ENCODE data around the gene FBXW9.
"Not testable (repeated sequence)": the region's sequence is repeated elsewhere in the genome, so short reads cannot be mapped to it uniquely, and the experiment has no call there.

The FBXW9 gene

GRCh38 chr19:12685831-12686230 is 10.6 kb downstream of the FBXW9 start:
- no peak overlapping the region for H3K9ac ChIP-seq (ENCODE audit: low read depth in 1 of 2, low read length in 2 of 2)
- peaks cover 0 to 2% of the 10 kb centered on the region in 2 donors for H3K4me1 ChIP-seq (ENCODE audit: control insufficient read depth in 2 of 2, insufficient read depth in 2 of 2, low read length in 2 of 2)
- H3K27me3 ChIP-seq (ENCODE audit: control insufficient read depth in 2 of 2, insufficient read depth in 2 of 2, low read length in 2 of 2) = no peaks in the 10 kb centered on the region
- H3K9me3 ChIP-seq (ENCODE audit: control insufficient read depth in 2 of 2, low read length in 2 of 2) = no peaks in the 10 kb centered on the region
- H3K4me3 ChIP-seq (ENCODE audit: low read length in 2 of 2) = no peak overlapping the region
- H3K27ac ChIP-seq (ENCODE audit: low read depth in 2 of 2, low read length in 2 of 2) = no peak overlapping the region
- H3K36me3 ChIP-seq (ENCODE audit: control insufficient read depth in 2 of 2, insufficient read depth in 2 of 2, low read length in 2 of 2) = no peaks in the 10 kb centered on the region

- Histone ChIP-seq H3K27ac (ENCODE audit: low read depth in 2 of 2, low read length in 2 of 2) (peak within 1 kb of the TSS; percentile 91 to 98), H3K4me3 (ENCODE audit: low read length in 2 of 2) (peak within 1 kb of the TSS; percentile 87 to 94), H3K9ac (ENCODE audit: low read depth in 1 of 2, low read length in 2 of 2) (peak within 1 kb of the TSS; percentile 89 to 98), H3K36me3 (ENCODE audit: control insufficient read depth in 2 of 2, insufficient read depth in 2 of 2, low read length in 2 of 2) (peaks cover 26 to 30% of the 10 kb centered on the region in 2 donors), H3K27me3 (ENCODE audit: control insufficient read depth in 2 of 2, insufficient read depth in 2 of 2, low read length in 2 of 2) (no peaks in the 10 kb centered on the region), H3K9me3 (ENCODE audit: control insufficient read depth in 2 of 2, low read length in 2 of 2) (no peaks in the 10 kb centered on the region), H3K4me1 (ENCODE audit: control insufficient read depth in 2 of 2, insufficient read depth in 2 of 2, low read length in 2 of 2) (peaks cover 2 to 4% of the 10 kb centered on the region in 2 donors)
These were observed 15.1 kb downstream of the FBXW9 start, which contains the start of gene DHPS for GRCh38 chr19:12681074-12681987. Gene DHPS (minus strand): TSS chr19:12681880. CDS start chr19:12681766, 114 bp downstream.

GRCh38 chr19:12680034-12680433 is 16.4 kb downstream of the FBXW9 start:
- Histone ChIP-seq H3K9ac (ENCODE audit: low read depth in 1 of 2, low read length in 2 of 2) (no peak overlapping the region), H3K4me1 (ENCODE audit: control insufficient read depth in 2 of 2, insufficient read depth in 2 of 2, low read length in 2 of 2) (peaks cover 2 to 4% of the 10 kb centered on the region in 2 donors), H3K36me3 (ENCODE audit: control insufficient read depth in 2 of 2, insufficient read depth in 2 of 2, low read length in 2 of 2) (peaks cover 36 to 43% of the 10 kb centered on the region in 2 donors), H3K27ac (ENCODE audit: low read depth in 2 of 2, low read length in 2 of 2) (no peak overlapping the region), H3K9me3 (ENCODE audit: control insufficient read depth in 2 of 2, low read length in 2 of 2) (no peaks in the 10 kb centered on the region), H3K4me3 (ENCODE audit: low read length in 2 of 2) (no peak overlapping the region), H3K27me3 (ENCODE audit: control insufficient read depth in 2 of 2, insufficient read depth in 2 of 2, low read length in 2 of 2) (no peaks in the 10 kb centered on the region)

GRCh38 chr19:12678039-12678438 is 18.4 kb downstream of the FBXW9 start:
- not testable (repeated sequence) for H3K9ac ChIP-seq (ENCODE audit: low read depth in 1 of 2, low read length in 2 of 2); H3K4me1 ChIP-seq (ENCODE audit: control insufficient read depth in 2 of 2, insufficient read depth in 2 of 2, low read length in 2 of 2); H3K9me3 ChIP-seq (ENCODE audit: control insufficient read depth in 2 of 2, low read length in 2 of 2); H3K27ac ChIP-seq (ENCODE audit: low read depth in 2 of 2, low read length in 2 of 2); H3K4me3 ChIP-seq (ENCODE audit: low read length in 2 of 2); H3K27me3 ChIP-seq (ENCODE audit: control insufficient read depth in 2 of 2, insufficient read depth in 2 of 2, low read length in 2 of 2)
- peaks cover 46 to 55% of the 10 kb centered on the region in 2 donors for H3K36me3 ChIP-seq (ENCODE audit: control insufficient read depth in 2 of 2, insufficient read depth in 2 of 2, low read length in 2 of 2)

- Histone ChIP-seq H3K9ac (ENCODE audit: low read depth in 1 of 2, low read length in 2 of 2) (no peak overlapping the region), H3K4me1 (ENCODE audit: control insufficient read depth in 2 of 2, insufficient read depth in 2 of 2, low read length in 2 of 2) (peaks cover 2 to 4% of the 10 kb centered on the region in 2 donors), H3K27me3 (ENCODE audit: control insufficient read depth in 2 of 2, insufficient read depth in 2 of 2, low read length in 2 of 2) (no peaks in the 10 kb centered on the region), H3K9me3 (ENCODE audit: control insufficient read depth in 2 of 2, low read length in 2 of 2) (no peaks in the 10 kb centered on the region), H3K4me3 (ENCODE audit: low read length in 2 of 2) (no peak overlapping the region), H3K27ac (ENCODE audit: low read depth in 2 of 2, low read length in 2 of 2) (no peak overlapping the region), H3K36me3 (ENCODE audit: control insufficient read depth in 2 of 2, insufficient read depth in 2 of 2, low read length in 2 of 2) (peaks cover 53 to 60% of the 10 kb centered on the region in 2 donors)
These were observed 19.5 kb downstream of the FBXW9 start for GRCh38 chr19:12676928-12677327.

GRCh38 chr19:12676384-12676792 is 20.0 kb downstream of the FBXW9 start:
- H3K27me3 ChIP-seq (ENCODE audit: control insufficient read depth in 2 of 2, insufficient read depth in 2 of 2, low read length in 2 of 2) = no peaks in the 10 kb centered on the region

GRCh38 chr19:12675940-12676339 is 20.5 kb downstream of the FBXW9 start:
- peaks cover 53 to 60% of the 10 kb centered on the region in 2 donors for H3K36me3 ChIP-seq (ENCODE audit: control insufficient read depth in 2 of 2, insufficient read depth in 2 of 2, low read length in 2 of 2)
- no peak overlapping the region for H3K4me3 ChIP-seq (ENCODE audit: low read length in 2 of 2)
- H3K9me3 ChIP-seq (ENCODE audit: control insufficient read depth in 2 of 2, low read length in 2 of 2) = no peaks in the 10 kb centered on the region
- H3K4me1 ChIP-seq (ENCODE audit: control insufficient read depth in 2 of 2, insufficient read depth in 2 of 2, low read length in 2 of 2) = peaks cover 2 to 4% of the 10 kb centered on the region in 2 donors
- H3K27ac ChIP-seq (ENCODE audit: low read depth in 2 of 2, low read length in 2 of 2) = no peak overlapping the region
- no peak overlapping the region for H3K9ac ChIP-seq (ENCODE audit: low read depth in 1 of 2, low read length in 2 of 2)
- H3K27me3 ChIP-seq (ENCODE audit: control insufficient read depth in 2 of 2, insufficient read depth in 2 of 2, low read length in 2 of 2) = no peaks in the 10 kb centered on the region

More at GRCh38 chr19:12676384-12676792, 20.0 kb downstream of the FBXW9 start:
- H3K4me1 ChIP-seq (ENCODE audit: control insufficient read depth in 2 of 2, insufficient read depth in 2 of 2, low read length in 2 of 2) = peaks cover 2 to 4% of the 10 kb centered on the region in 2 donors
- peak overlapping the region in 1 of 2 donors; percentile 6 for H3K27ac ChIP-seq (ENCODE audit: low read depth in 2 of 2, low read length in 2 of 2)
- no peak overlapping the region for H3K9ac ChIP-seq (ENCODE audit: low read depth in 1 of 2, low read length in 2 of 2)
- H3K4me3 ChIP-seq (ENCODE audit: low read length in 2 of 2) = no peak overlapping the region
- peaks cover 53 to 60% of the 10 kb centered on the region in 2 donors for H3K36me3 ChIP-seq (ENCODE audit: control insufficient read depth in 2 of 2, insufficient read depth in 2 of 2, low read length in 2 of 2)
- no peaks in the 10 kb centered on the region for H3K9me3 ChIP-seq (ENCODE audit: control insufficient read depth in 2 of 2, low read length in 2 of 2)

- no peaks in the 10 kb centered on the region for H3K9me3 ChIP-seq (ENCODE audit: control insufficient read depth in 2 of 2, low read length in 2 of 2)
- peaks cover 53 to 60% of the 10 kb centered on the region in 2 donors for H3K36me3 ChIP-seq (ENCODE audit: control insufficient read depth in 2 of 2, insufficient read depth in 2 of 2, low read length in 2 of 2)
- peaks cover 3 to 5% of the 10 kb centered on the region in 2 donors for H3K4me1 ChIP-seq (ENCODE audit: control insufficient read depth in 2 of 2, insufficient read depth in 2 of 2, low read length in 2 of 2)
- no peak overlapping the region for H3K9ac ChIP-seq (ENCODE audit: low read depth in 1 of 2, low read length in 2 of 2)
- no peak overlapping the region for H3K4me3 ChIP-seq (ENCODE audit: low read length in 2 of 2)
- no peaks in the 10 kb centered on the region for H3K27me3 ChIP-seq (ENCODE audit: control insufficient read depth in 2 of 2, insufficient read depth in 2 of 2, low read length in 2 of 2)
- no peak overlapping the region for H3K27ac ChIP-seq (ENCODE audit: low read depth in 2 of 2, low read length in 2 of 2)
These were observed 21.0 kb downstream of the FBXW9 start for GRCh38 chr19:12675399-12675798.

GRCh38 chr19:12672744-12673143 is 23.7 kb downstream of the FBXW9 start:
- Histone ChIP-seq H3K27ac (ENCODE audit: low read depth in 2 of 2, low read length in 2 of 2) (no peak overlapping the region), H3K36me3 (ENCODE audit: control insufficient read depth in 2 of 2, insufficient read depth in 2 of 2, low read length in 2 of 2) (peaks cover 36 to 49% of the 10 kb centered on the region in 2 donors), H3K27me3 (ENCODE audit: control insufficient read depth in 2 of 2, insufficient read depth in 2 of 2, low read length in 2 of 2) (no peaks in the 10 kb centered on the region), H3K4me3 (ENCODE audit: low read length in 2 of 2) (no peak overlapping the region), H3K4me1 (ENCODE audit: control insufficient read depth in 2 of 2, insufficient read depth in 2 of 2, low read length in 2 of 2) (peaks cover 16 to 17% of the 10 kb centered on the region in 2 donors), H3K9me3 (ENCODE audit: control insufficient read depth in 2 of 2, low read length in 2 of 2) (no peaks in the 10 kb centered on the region), H3K9ac (ENCODE audit: low read depth in 1 of 2, low read length in 2 of 2) (no peak overlapping the region)

- H3K27me3 ChIP-seq (ENCODE audit: control insufficient read depth in 2 of 2, insufficient read depth in 2 of 2, low read length in 2 of 2) = no peaks in the 10 kb centered on the region
- peak overlapping the region; percentile 89 to 95 for H3K27ac ChIP-seq (ENCODE audit: low read depth in 2 of 2, low read length in 2 of 2)
- H3K36me3 ChIP-seq (ENCODE audit: control insufficient read depth in 2 of 2, insufficient read depth in 2 of 2, low read length in 2 of 2) = peaks cover 20 to 26% of the 10 kb centered on the region in 2 donors
- H3K9ac ChIP-seq (ENCODE audit: low read depth in 1 of 2, low read length in 2 of 2) = peak overlapping the region; percentile 68 to 86
- H3K4me1 ChIP-seq (ENCODE audit: control insufficient read depth in 2 of 2, insufficient read depth in 2 of 2, low read length in 2 of 2) = peaks cover 33% of the 10 kb centered on the region in 2 donors
- no peaks in the 10 kb centered on the region for H3K9me3 ChIP-seq (ENCODE audit: control insufficient read depth in 2 of 2, low read length in 2 of 2)
- H3K4me3 ChIP-seq (ENCODE audit: low read length in 2 of 2) = peak overlapping the region; percentile 79 to 99
These were observed 26.1 kb downstream of the FBXW9 start for GRCh38 chr19:12670159-12670928.
